ENCODE measurements around the gene TEPSIN.

Gene TEPSIN

DNA sequence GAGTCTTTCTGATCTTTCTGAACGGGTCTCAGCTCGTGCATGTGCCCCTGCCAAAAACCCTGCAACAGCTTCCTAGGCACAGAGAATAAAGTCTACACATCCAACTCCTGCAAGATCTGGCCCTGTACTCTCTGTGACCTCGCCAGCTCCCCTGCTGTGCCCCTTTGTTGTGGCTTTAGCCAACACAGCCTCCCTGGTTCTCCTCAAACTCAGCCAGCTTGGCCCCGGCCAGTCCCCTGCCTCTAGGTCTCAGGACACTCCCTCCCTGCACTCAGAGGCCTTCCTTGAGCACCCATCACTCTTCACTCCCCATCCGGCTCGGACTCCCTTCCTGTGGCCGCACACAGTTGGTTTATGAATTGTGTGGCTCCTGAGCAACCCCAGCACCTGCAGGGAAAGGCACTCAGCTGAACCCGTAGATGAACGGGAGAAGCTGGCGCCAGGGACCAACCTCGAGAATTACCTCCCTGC, 17.4 kb downstream of the TEPSIN start:
- DNase-seq (ENCODE audit: low read depth in 2 of 2), result no peak

DNA sequence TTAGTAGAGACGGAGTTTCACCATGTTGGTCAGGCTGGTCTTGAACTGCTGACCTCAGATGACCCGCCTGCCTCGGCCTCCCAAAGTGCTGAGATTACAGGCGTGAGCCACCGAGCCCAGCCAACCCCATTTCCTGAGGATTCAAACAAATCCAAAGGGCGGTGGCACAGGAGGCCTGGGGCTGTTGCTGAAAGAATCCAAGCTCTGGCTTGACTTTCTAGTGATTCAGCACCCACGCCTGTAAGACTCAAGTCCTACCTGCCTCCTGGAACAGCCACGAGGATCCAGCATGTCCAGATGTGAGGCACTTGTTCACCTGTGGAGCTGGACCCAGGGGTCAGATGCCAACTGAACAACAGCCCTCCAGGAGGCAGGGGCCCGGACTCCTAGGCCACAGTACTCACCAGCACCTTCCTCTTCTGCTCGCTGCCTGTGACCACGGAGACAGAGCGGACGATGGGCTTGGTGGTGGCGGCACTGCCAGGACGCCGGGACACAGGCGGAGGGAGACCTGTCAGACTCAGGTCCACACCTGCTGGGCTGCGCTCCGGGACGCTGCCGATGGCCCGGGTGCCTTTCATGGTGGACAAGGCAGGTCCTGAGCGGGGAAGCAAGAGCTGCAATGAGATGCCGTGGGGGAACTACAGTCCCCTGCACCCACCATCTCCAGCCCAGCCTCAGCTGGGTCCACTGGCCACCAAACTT, 19.2 kb downstream of the TEPSIN start:
- DNase-seq (ENCODE audit: low read depth in 2 of 2), result no peak

DNA sequence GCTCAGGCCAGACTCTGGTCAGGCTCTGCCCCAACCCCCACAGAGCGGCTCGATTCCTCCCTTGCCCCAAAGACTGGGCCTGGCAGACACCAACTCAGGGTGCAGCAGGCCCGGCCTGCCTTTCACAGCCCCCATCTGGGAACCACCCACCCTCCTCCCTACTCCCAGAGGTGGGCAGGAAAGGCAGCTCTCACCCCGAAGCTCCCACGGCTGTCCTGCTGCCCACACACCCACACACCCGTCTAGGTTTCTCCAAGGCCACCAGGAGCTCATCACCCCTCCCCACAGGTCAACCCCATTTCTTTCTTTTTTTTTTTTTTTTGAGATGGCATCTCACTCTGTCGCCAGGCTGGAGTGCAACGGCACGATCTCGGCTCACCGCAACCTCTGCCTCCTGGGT, 19.9 kb downstream of the TEPSIN start:
- DNase-seq (ENCODE audit: low read depth in 2 of 2), result no peak

DNA sequence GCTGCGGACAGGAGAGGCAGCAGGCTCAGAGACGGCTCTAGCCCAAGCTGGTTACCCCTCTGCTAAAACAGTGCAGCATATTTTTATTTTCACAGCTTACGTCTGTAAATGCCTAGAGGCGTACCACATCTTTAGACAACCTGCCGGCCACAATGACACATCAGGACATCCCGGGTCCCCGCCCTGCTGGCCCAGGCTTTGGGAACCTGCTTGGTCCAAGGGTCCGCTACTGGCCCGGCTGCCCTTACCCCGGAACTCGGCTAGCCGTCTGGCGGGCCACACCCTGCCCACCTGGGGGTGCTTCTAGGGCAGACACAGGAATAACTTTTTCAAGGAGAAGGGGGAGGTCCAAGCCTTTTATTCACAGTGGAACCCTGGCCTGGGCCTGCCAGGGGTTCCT, 20.4 kb downstream of the TEPSIN start:
- no peak for DNase-seq (ENCODE audit: low read depth in 2 of 2)

DNA sequence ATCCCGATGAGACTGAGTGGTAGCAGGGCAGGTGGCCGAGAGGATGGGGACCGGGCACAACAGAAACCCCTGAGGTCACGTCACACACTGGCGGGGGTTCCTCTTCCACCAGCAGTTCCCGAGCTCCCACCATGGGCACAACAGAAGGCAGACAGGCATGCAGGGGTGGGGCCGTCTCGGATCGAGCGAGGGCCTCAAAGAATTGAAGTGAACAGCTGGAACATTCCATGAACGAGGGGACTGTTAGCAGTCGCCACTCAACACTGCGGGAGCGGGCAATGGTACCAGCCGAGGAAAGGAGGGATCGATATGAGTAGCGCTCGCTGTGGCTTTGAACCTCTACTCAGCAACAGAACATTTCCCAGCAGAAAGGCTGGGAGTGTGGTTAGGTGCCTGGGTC, 21.4 kb downstream of the TEPSIN start:
- DNase-seq (ENCODE audit: low read depth in 2 of 2), result no peak

DNA sequence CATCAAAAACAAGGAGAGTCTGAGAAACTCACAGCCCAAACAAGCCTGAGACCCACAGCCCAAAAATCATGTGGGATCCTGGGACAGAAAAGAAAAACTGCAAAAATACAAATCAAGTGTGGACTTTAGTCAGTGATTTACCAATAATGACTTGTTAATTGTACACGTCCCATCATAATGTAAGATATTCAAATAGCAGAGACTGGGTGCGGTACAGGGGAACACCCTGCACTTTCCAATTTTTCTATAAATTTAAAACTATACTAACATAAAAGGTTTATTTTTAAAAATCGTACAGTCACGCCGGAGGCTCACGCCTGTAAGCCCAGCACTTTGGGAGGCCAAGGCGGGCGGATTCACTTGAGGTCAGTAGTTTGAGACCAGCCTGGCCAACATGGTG, 24.9 kb downstream of the TEPSIN start:
- no peak for DNase-seq (ENCODE audit: low read depth in 2 of 2)

DNA sequence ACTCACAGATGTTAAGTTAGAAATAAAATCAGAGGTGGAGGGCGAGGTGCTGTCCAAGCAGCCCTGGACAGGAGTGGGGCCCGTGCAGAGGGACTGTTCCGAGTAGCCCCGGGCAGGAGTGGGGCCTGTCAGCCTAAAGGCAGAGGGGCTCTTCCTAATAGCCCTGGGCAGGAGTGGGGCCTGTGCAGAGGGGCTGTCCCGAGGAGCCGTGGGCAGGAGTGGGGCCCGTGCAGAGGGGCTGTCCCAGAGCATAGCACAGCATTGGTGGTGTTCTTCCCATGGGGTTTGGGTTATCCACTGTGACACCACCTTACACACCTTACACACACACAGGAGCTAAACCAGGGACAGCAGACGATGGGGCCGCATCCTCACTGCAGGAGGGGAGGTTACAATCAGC, 26.5 kb downstream of the TEPSIN start:
- no peak for DNase-seq (ENCODE audit: low read depth in 2 of 2)

DNA sequence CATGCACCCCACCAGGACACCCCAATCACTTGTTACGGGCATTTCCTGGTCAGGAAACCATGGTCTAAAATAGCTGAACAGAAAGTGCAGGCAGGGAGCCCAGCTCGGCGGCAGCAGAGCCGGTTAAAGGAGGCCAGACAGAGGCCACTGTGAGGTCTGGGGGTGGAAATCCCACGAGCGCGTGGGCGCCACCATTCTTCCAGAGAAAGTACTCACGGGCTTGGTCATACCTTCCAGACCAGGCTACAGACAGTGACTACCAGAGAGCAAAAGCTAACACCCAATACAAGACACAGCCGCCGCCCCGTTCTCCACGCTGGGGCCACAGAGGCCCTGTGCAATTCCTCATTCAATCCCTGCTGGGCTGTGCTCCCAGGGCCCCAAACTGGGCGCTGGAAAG, 28.0 kb downstream of the TEPSIN start:
- DNase-seq (ENCODE audit: low read depth in 2 of 2), result no peak

DNA sequence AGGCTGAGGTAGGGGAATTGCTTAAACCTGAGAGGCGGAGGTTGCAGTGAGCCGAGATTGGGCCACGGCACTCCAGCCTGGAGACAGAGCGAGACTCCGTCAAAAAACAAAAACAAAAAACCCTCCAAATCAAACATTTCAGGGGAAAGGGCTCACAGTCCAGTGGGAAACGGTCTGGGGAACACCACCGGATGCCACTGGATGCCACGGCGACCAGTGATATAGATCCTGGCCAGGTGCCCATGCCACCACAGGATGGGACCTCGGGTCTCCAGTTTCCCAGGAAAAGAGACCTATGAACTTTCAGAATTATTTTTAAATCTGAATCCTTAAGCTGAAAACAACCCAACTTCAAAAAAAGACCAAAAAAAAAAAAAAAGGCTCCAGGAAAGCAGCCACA, 28.4 kb downstream of the TEPSIN start:
- no peak for DNase-seq (ENCODE audit: low read depth in 2 of 2)

DNA sequence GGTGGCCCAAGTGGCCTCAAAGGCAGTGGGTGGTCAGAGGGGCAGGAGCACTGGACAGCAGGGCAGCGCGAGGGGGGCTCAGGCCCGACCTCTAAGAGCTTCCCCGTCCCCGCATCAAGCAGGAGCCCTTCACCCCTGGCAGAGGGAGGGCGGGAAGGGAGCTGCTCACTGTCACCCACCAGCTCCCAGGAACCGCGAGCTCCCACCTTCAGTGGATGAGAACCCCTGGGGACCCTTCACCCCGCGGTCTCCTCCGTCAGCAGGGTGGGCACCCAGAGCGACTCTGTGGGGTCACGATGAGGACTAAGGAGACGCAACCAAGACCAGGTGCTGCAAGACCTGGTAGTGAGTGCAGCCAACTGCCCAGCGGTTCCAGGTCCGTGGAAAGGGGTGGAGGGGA, 29.7 kb downstream of the TEPSIN start:
- no peak for DNase-seq (ENCODE audit: low read depth in 2 of 2)

DNA sequence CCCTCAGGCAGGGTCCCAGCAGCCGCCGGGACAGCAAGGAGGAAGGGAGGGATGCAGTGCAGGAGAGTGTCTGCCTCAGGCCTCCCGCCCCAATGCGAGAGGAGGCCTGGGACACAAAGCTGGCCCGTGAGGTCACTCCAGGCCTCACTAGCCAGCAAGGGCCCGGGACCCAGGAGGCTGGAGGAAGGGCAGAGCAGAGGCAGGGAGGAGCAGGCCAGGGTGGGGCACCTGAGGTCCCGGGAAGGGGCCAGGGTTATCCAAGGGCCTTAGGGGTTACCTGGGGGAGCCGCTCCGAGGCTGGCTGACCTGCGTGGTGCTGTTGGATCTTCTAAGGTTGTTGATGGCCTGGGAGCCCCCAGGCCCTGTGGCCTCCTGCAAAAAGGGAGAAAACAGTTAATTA, 30.2 kb downstream of the TEPSIN start:
- DNase-seq (ENCODE audit: low read depth in 2 of 2), result no peak

DNA sequence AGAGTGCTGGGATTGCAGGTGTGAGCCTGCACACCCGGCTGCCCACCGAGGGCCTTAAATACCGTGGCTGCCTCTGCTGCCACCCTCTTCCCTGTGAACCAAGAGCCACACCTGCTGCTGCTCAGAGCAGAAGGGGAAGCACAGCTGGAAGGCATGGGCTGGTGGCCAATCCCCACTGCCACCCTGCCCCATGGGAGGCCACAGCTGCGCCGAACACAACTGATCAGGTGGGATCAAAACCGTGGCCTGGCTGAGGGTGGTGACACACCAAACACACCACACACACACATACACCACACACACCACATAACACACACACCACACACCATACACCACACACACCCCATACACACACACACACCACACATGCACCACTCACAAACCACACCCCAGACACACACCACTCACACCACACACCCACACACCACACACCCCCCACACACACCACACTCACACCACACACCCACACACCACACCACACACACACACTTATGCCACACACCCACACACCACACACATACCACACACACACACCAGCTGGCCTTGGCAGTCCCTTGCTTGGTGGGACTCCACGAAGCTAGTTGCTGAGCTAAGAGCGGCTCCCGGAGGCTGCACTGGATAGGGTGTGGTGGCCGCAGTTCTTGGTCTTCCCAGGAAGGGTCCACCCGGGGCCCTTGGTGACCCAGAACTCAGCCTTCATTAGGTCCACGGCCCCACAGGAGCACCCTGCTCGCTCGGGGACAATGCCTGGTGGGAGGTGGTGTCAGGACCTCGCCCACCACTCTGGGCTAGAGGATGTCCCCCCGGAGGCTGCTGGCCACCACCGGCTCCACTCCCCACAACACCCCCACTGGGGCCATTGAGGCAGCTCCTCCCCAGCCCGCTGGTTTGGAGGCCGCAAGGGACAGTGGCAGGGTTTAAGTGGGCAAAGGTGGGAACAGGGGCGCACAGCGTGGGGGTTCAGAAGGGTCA, 31.0 kb downstream of the TEPSIN start:
- DNase-seq (ENCODE audit: low read depth in 2 of 2), result no peak

DNA sequence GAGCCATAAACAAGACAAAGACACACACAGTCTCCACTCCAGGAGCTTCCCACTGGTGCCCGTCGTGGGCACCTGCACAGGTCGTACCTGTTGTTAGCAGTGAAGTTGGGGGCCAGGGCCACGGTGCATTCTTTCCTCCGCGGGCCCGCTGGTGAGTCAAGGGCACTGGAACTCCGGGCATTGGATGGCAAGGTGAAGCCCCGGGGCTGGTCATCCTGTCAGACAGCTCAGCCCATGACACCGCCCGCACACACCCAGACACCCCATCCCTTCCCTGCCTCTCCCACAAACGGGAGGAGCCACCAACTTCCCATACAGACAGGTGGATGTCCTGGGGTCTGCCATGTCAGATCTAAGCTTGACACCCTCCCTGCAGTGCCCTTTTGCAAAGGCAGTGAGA, 32.2 kb downstream of the TEPSIN start:
- DNase-seq (ENCODE audit: low read depth in 2 of 2), result no peak

DNA sequence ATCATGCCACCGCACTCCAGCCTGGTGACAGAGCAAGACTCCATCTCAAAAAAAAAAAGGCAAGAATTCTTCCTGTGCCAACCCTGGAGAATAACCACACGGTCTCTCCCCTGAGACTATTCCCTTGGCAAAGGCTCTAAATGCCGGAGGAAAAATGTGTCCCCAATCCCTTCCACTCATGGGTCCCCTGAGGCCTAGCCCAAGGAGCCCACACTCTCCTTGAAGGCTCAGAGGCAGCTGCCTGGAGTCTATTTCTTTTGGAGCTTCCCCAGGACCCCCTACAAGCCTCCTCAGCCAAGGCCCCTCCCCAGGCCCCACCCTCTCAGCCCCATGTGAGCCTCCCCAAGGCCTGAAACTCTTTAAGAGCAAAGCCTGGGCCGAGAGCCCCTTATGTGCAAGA, 32.7 kb downstream of the TEPSIN start:
- DNase-seq (ENCODE audit: low read depth in 2 of 2), result no peak

DNA sequence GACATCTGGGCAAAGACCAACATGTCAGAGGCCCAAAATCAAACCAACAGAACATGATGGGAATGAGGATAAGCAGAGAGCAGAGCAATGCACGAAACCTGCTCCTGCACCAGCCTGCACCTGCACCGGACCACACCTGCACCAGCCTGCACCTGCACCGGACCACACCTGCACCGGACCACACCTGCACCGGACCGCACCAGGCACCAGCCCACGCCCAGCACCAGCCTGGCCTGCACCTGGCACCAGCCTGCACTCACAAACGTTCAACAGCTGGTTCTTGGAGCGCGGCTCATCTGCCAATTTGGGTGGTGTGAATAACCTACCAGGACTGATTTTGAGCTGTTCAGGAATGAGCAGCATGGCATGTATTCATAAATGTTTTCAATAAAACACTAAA, 34.3 kb downstream of the TEPSIN start:
- DNase-seq (ENCODE audit: low read depth in 2 of 2), result no peak

DNA sequence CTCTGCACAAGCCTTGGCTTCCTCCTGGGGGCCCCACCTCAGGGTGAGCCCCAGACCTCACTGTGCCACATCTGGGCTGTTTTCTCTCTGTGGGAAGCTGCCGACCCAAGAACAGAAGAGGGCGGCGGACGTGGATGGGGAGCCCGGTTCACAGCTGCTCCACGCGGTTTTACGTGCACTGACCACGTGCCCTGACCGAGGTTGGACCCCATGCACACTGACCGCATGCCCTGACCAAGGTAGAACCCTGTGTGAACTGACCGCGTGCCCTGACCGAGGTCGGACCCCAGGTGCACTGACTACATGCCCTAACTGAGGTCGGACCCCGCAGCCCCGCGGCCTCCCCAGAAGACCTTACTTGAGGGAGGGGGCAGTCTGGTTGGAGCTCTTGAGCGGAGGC, 35.7 kb downstream of the TEPSIN start:
- DNase-seq (ENCODE audit: low read depth in 2 of 2), result no peak

DNA sequence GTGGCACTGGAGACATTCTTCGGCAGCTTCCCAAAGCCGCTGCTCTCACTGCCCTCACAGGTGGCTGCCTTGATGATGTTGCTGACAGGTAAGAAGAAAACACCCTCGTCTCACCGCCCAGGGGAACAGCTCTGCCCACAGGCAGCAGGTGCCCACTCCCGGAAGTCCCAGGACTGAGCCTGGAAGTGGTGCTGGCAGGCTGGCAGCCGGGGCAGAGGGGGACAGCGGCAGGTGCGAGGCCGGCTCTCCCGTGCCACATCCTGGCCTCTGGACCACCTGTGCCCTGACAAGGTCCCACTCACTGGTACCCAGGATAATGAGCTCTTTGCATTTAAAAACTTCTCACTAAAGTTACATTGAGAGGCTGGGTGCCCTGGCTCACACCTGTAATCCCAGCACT, 36.5 kb downstream of the TEPSIN start:
- DNase-seq (ENCODE audit: low read depth in 2 of 2), result no peak

DNA sequence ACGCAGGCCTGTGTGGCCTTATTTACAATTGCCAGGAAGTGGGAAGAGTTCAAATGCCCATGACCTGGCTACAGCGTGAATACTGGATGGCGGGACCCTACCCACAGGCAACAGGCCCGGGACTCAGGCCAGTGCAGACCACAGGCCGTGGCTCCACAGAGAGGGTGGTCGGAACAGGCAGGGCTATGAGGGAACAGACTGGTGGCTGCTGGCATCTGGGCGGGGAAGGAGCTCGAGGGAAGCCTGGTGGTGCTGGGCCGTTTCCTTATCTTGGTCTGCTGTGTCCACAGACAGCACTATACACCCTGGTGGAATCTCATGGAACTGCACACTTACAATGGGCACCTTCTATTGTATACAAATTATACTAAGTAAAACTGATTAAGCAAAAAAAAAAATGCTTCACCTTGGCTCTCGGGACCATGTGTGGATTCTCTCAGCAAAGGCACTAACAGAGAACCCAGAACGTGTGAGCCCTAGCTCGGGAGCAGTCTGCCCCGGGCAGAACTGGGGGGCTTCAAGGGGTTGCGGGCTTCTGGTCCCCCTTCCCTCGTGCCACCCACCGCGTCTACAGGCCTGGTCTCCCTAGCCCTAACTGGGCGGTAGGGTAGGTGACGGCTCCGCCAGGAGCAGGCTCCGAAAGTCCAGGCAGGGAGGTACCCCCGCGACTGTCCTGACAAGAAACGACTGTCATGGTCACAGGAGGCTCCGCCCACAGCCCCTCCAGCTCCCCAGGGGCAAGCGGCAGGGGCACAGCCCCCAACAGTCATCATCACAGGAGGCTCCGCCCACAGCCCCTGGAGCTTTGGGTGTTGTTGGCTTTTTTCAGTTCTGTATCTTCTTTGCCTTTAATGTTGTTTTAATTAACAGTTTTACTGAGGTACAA, 37.9 kb downstream of the TEPSIN start:
- DNase-seq (ENCODE audit: low read depth in 2 of 2), result no peak

DNA sequence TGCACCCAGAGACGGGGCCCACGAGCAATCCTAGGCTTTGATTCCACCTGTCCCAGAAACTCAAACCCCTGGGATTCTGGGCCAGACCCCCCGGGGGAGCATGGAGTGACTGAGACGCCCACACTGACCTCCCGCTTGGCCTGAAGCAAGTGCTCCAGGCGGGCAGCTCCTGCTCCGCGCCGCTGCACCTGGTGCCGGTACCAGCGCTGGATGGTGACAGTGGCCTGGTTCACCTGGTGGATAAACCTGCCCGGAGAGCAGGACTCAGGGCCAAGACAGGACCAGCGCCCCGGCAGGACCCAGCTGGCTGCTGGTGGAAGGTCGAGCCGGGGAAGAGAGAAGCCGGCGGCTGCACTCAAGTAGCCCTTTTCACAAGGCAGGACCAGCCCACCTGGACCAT, 38.7 kb downstream of the TEPSIN start:
- DNase-seq (ENCODE audit: low read depth in 2 of 2), result no peak

DNA sequence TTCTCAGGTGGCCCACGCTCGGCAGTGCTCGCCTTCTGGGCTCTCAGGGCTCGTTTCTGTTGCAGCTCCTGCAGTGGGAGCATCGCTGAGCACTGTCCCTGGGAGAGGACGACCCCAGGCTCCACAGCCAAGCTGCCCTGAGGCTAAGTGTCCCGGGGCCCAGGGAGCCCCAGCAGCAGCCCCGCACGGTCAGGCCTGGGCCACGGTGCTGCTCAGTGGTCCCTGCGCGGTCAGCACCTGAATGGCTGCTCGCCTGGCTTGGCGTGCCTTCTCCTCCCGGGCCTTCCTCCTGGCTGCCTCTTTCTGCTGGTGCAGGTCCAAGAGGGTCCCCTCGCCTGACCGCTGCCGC, 39.4 kb downstream of the TEPSIN start:
- no peak for DNase-seq (ENCODE audit: low read depth in 2 of 2)

DNA sequence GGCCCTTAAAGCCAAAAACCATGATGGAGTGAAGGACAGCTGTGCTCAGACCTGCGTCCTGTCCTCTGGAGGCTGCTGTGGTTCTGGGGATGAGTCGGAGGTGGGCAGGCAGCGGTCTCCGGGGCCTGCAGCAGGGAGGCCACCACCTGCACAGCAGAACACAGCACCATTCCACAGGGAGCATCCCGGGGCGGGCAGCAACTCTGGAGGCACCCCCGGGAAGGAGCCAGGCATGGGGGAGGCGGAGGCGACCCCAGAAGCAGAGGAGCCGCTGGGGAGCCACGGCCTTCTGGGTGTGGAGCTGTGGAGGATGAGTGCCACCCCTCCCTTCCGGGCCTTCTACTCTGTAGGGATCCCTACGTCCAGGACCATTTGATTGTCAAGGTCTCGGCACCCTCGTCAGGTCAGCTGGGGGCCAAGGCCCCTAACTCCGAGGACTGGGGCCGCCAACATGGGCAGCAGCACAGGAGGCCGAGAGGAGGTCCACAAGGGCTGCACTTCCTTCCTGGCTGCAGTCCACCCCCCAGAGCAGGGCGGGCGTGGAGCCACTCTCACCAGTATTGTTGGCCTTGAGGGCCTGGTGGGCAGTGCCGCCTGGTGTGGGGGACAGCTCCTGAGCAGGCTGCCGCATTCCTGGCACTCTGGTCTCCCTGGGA, 39.9 kb downstream of the TEPSIN start:
- DNase-seq (ENCODE audit: low read depth in 2 of 2), result no peak
